Stimulated activated effector memory CD8-positive, alpha-beta T cell treated with anti-CD3 and anti-CD28 coated beads, Interleukin-12 subunit alpha, Interleukin-12 subunit beta, amount 100 ng/mL, for 72 hours (primary cell): ENCODE data around the gene MYL7.
"Not testable (repeated sequence)": the region's sequence is repeated elsewhere in the genome, so short reads cannot be mapped to it uniquely, and the experiment has no call there.

Experiments
- ATAC-seq: fragments of 150-1000 bp; cut with Tn5 transposase; 2 replicates; pipeline ENCODE4 v1.10.0; 2021
- DNase-seq, 2 donors: peaks; one replicate each; pipeline ENCODE4 v3.0.0; 2021 to 2022; ENCODE audit warnings: low spot score in 2 of 2
- H3K27ac Mint-ChIP-seq: one replicate; pipeline ENCODE4 v1.8.0; 2022; ENCODE audit warnings: mild to moderate bottlenecking, mixed read lengths
- H3K36me3 Mint-ChIP-seq: one replicate; pipeline ENCODE4 v1.8.0; 2022; ENCODE audit warnings: mild to moderate bottlenecking, mixed read lengths
- H3K4me1 Mint-ChIP-seq: one replicate; pipeline ENCODE4 v1.8.0; 2022; ENCODE audit warnings: mixed read lengths
- H3K4me3 Mint-ChIP-seq: one replicate; pipeline ENCODE4 v1.8.0; 2022; ENCODE audit warnings: mild to moderate bottlenecking, mixed read lengths
- H3K9me3 Mint-ChIP-seq: one replicate; pipeline ENCODE4 v1.8.0; 2022; ENCODE audit warnings: mixed read lengths

MYL7 gene

GRCh38 chr7:44132039-44132438 lies 9.1 kb downstream of the MYL7 start:
- DNase-seq: no peak

GRCh38 chr7:44131173-44132029 lies 9.7 kb downstream of the MYL7 start:
- Mint-ChIP-seq H3K9me3 (no peaks in the 10 kb centered on the region), H3K4me3 (no peak overlapping the region), H3K36me3 (no peaks in the 10 kb centered on the region), H3K27ac (no peak overlapping the region), H3K4me1 (no peaks in the 10 kb centered on the region)
- no peak for DNase-seq
- ATAC-seq: peak; percentile 29

More at GRCh38 chr7:44132039-44132438, 9.1 kb downstream of the MYL7 start:
- no peaks in the 10 kb centered on the region for H3K9me3 Mint-ChIP-seq
- ATAC-seq: no peak
- no peak overlapping the region for H3K4me3 Mint-ChIP-seq
- H3K36me3 Mint-ChIP-seq: no peaks in the 10 kb centered on the region
- no peaks in the 10 kb centered on the region for H3K4me1 Mint-ChIP-seq
- no peak overlapping the region for H3K27ac Mint-ChIP-seq

DNA sequence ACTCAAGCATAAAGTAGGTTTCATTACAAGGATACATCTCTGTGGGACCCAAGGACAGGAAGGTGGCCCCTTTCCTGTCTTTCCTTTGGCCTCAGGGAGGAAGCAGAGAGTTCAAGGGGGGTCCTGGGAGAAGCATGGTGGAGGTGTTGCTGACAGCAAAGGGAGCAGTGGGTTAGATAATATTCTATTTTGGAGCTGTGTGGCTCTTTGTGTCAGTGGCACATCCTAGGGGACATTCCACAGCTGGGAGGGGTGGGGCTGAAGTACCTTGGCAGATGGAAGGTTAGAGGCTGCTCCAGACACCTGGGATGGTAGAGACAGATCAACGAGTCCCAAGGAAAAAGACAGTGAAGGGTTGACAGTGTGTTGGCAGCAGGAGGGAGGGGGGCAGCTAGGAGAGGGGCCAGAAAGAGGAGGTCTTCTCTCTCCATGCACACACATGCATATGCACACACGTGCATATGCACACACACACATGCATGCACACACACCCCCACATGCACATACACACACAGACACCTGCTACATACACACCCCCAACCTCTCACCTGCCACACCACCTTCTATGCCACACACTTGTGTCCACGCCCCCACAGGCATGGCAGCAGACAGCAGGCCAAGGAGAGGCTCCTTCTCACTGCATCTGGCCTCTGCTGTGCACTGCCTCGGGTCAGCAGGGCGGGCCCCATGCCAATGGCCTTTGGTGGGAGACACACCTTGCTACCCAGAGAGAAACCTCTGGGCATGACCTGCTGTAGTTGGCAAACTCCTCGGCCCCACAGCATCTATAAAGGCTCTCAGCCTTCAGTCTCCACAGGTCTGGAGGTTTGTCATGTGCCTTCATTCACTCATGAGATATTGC lies 12.2 kb downstream of the MYL7 start:
- Mint-ChIP-seq H3K4me3 (no peak overlapping the region), H3K4me1 (peaks cover 5% of the 10 kb centered on the region), H3K27ac (no peak overlapping the region), H3K9me3 (no peaks in the 10 kb centered on the region), H3K36me3 (no peaks in the 10 kb centered on the region)
- no peak for ATAC-seq
- no peak for DNase-seq

DNA sequence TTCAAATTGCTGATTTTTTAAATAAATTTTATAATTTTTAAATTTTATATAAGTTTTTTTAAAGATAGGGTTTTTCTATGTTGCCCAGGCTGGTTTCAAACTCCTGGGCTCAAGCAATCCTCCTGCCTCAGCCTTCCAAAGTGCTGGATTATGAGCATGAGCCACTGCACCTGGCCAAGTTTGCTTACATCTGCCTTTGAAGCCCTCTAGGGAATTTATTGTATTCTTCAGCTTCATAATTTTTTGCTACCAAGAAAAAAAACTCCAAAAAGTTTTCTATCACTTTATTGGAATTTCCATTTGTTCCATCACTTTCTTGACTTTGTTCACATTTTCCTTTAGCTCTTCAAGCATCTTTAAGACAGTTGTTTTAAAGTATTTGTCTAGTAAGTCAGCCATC lies 14.0 kb downstream of the MYL7 start:
- ATAC-seq (no peak), DNase-seq (no peak)
- H3K4me3 Mint-ChIP-seq: no peak overlapping the region
- H3K9me3 Mint-ChIP-seq: no peaks in the 10 kb centered on the region
- H3K36me3 Mint-ChIP-seq: peaks cover 8% of the 10 kb centered on the region
- peaks cover 15% of the 10 kb centered on the region for H3K4me1 Mint-ChIP-seq
- no peak overlapping the region for H3K27ac Mint-ChIP-seq

DNA sequence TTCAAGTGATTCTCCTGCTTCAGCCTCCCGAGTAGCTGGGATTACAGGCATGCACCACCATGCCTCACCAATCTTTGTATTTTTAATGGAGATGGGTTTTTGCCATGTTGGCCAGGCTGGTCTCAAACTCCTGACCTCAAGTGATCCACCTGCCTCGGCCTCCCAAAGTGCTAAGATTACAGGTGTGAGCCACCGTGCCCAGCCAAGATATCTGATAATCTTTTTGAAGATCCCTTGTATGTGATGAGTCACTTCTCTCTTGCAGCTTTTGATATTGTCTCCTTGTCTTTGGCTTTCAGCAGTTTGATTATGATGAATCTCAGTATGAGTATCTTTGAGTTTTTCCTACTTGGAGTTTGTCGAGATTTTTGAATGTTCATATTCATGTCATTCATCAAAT lies 14.6 kb downstream of the MYL7 start:
- DNase-seq, H3K36me3 Mint-ChIP-seq, H3K4me3 Mint-ChIP-seq, ATAC-seq, H3K27ac Mint-ChIP-seq, H3K9me3 Mint-ChIP-seq: not testable (repeated sequence)
- peaks cover 21% of the 10 kb centered on the region for H3K4me1 Mint-ChIP-seq

- ATAC-seq: no peak
These were observed 16.3 kb downstream of the MYL7 start for GRCh38 chr7:44124822-44125202.

DNA sequence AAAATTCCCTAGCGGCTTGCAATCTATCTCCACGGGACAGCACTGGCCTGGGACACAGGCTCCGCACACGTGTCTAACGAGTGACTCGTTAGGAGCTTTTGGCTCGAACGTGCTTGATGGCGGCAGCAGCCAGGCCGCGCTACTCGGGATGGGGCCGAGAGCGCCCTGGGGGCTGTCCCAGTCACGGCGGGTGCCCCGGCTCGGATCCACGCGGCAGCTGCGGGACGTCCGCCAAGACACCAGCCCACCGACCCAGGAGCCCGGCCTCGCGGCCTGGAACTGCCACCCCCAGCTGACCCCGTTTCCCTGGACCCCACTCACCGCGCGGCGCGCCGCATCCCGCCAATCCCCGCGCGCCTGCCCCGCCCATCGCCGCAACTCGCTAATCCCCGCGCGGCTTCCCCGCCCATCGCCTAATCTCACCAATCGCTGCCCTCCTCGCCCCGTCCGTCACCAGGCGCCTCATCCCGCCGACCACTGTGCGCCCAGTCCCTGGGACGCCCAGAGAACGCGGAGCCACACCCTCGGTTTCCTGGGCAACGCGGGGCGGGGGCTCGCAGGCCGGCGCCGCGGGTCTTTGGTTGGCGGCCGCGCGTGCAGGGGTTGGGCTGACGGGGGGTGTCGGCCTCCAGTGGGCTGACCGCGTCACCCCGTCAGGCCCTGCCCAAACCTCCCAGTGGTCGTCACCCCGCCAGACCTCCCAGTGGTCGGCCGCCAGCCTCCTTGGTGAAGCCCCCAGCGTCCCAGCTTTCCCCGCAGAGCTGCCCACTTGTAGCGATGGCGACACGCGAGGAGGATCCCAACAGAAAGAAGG lies 17.7 kb downstream of the MYL7 start, which contains the start of gene POLD2:
Gene POLD2 (minus strand): TSS at position 359 of the 814 bp plus-strand sequence. CDS start 1,495 bp downstream, outside the sequence.
- H3K4me1 Mint-ChIP-seq: peaks cover 40% of the 10 kb centered on the region
- H3K9me3 Mint-ChIP-seq: no peaks in the 10 kb centered on the region
- ATAC-seq (peak; percentile 99), DNase-seq (peak; percentile 89 to 98)
- peaks cover 39% of the 10 kb centered on the region for H3K36me3 Mint-ChIP-seq
- H3K27ac Mint-ChIP-seq: peak within 1 kb of the TSS; percentile 89
- peak within 1 kb of the TSS; percentile 89 for H3K4me3 Mint-ChIP-seq

More at GRCh38 chr7:44124822-44125202, 16.3 kb downstream of the MYL7 start:
- H3K9me3 Mint-ChIP-seq: no peaks in the 10 kb centered on the region
- no peak for DNase-seq
- H3K36me3 Mint-ChIP-seq: peaks cover 26% of the 10 kb centered on the region
- no peak overlapping the region for H3K27ac Mint-ChIP-seq
- H3K4me3 Mint-ChIP-seq: peak overlapping the region; percentile 89
- peaks cover 36% of the 10 kb centered on the region for H3K4me1 Mint-ChIP-seq

- peaks cover 40% of the 10 kb centered on the region for H3K4me1 Mint-ChIP-seq
- peak overlapping the region; percentile 89 for H3K27ac Mint-ChIP-seq
- DNase-seq: no peak
- no peak for ATAC-seq
- no peaks in the 10 kb centered on the region for H3K9me3 Mint-ChIP-seq
- peaks cover 47% of the 10 kb centered on the region for H3K36me3 Mint-ChIP-seq
- peak overlapping the region; percentile 89 for H3K4me3 Mint-ChIP-seq
These were observed 18.6 kb downstream of the MYL7 start for GRCh38 chr7:44122529-44122928.

DNA sequence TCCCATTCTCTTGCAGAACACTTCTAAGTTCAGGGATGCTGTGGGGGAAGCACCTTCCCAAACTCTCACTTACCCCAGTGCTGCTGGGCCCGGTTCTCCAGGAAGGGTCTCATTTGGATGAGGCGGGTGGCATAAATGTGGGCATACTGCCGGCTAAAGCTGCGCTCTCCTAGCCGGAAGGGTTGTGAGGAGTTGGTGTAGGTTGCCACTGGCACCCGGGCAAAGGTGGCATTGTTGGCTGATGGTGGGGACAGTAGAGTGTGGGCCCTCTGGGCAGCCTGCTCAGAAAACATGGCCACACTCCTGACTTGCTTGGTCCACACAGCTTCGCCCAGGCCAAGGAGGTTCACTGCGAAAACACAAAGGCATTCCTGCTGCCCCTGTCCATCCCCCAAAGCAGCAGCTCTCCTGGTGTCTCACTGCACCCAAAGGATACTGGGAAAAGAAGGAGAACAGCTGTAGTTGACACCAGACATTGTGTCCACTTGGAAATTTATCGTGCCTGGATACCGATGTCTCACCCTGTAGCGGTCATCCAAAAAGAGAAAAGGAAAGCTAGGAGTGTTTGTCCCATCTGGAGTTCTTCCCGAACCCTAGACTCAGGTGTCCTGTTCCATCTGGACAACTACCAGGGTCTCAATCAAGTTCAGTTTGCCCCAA lies 19.2 kb downstream of the MYL7 start:
- Mint-ChIP-seq H3K4me1 (peaks cover 40% of the 10 kb centered on the region), H3K36me3 (peaks cover 53% of the 10 kb centered on the region), H3K4me3 (peak overlapping the region; percentile 89), H3K27ac (peak overlapping the region; percentile 89), H3K9me3 (no peaks in the 10 kb centered on the region)
- DNase-seq: no peak
- ATAC-seq: no peak

DNA sequence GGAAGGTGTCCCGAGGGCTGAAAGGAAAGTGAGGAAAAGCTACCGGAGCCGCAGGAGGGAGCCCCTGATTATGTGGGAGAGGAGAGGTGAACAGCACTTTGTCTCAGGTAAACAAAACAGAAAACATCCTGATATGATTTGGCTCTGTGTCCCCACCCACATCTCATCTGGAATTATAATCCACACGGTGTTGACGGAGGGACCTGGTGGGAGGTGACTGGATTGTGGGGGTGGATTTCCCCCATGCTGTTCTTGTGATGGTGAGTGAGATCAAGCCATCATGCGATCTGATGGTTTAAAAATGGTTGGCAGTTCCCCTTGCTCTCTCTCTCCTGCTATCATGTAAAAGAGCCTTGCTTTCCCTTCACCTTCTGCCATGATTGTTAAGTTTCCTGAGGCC lies 20.7 kb downstream of the MYL7 start:
- peaks cover 40% of the 10 kb centered on the region for H3K4me1 Mint-ChIP-seq
- peak overlapping the region; percentile 65 for H3K27ac Mint-ChIP-seq
- ATAC-seq (no peak), DNase-seq (no peak)
- no peak overlapping the region for H3K4me3 Mint-ChIP-seq
- H3K36me3 Mint-ChIP-seq: peaks cover 53% of the 10 kb centered on the region
- no peaks in the 10 kb centered on the region for H3K9me3 Mint-ChIP-seq

DNA sequence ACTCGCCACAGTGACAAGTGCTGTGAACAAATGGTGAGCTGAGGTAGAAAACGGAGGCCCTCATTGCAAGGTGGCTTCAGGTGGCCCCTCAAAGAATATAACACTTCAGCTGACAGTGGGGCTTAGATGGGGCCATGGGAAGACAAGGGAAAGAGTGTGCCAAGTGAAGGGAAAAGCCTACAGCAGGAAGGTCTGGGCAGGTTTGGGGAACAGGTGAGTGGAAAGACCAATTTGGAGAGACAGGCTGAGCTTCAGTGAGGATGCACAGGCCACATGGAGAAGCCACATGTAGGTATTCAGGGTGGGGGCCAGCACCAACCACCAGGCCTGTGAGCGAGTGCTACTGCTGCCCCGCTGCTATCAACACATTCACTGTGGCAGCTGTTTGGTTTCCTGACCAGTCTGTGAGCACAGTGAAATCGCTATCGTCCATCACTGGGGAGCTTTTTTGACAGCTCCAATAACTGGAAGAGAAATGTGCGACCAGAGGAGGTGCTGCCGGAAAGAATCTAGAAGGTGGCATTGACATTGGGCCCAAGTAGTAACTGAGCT lies 21.2 kb downstream of the MYL7 start:
- Mint-ChIP-seq H3K9me3 (no peaks in the 10 kb centered on the region), H3K4me3 (no peak overlapping the region), H3K27ac (peak overlapping the region; percentile 65), H3K4me1 (peaks cover 40% of the 10 kb centered on the region), H3K36me3 (peaks cover 53% of the 10 kb centered on the region)
- no peak for ATAC-seq
- no peak for DNase-seq

GRCh38 chr7:44117801-44118429 lies 23.2 kb downstream of the MYL7 start:
- Mint-ChIP-seq H3K36me3 (peaks cover 53% of the 10 kb centered on the region), H3K4me3 (no peak overlapping the region), H3K27ac (peak overlapping the region; percentile 34), H3K9me3 (no peaks in the 10 kb centered on the region), H3K4me1 (peaks cover 33% of the 10 kb centered on the region)
- DNase-seq (no peak), ATAC-seq (no peak)

GRCh38 chr7:44116789-44117666 lies 24.1 kb downstream of the MYL7 start:
- peaks cover 24% of the 10 kb centered on the region for H3K4me1 Mint-ChIP-seq
- peaks cover 44% of the 10 kb centered on the region for H3K36me3 Mint-ChIP-seq
- no peak overlapping the region for H3K4me3 Mint-ChIP-seq
- no peak overlapping the region for H3K27ac Mint-ChIP-seq
- ATAC-seq (no peak), DNase-seq (no peak)
- no peaks in the 10 kb centered on the region for H3K9me3 Mint-ChIP-seq
